Neural cell (in vitro differentiated cells): ENCODE data around the gene WDR44.

Experiments used
- RAD21 ChIP-seq: fragments of 450-650 bp; conservative IDR thresholded peaks from 2 replicates; pipeline ENCODE4 v1.6.1; 2014; ENCODE audit warnings: antibody characterized with exemption, mild to moderate bottlenecking, moderate library complexity
- SMC3 ChIP-seq: fragments of 450-650 bp; conservative IDR thresholded peaks from 2 replicates; pipeline ENCODE4 v1.6.1; 2014; ENCODE audit warnings: antibody characterized with exemption, mild to moderate bottlenecking, moderate library complexity; ENCODE audit not compliant: poor library complexity
- TF ChIP-seq, protein P1 (sequence below): fragments of 450-650 bp; IDR thresholded peaks from 2 replicates; pipeline ENCODE4 v1.5.1; 2014; ENCODE audit warnings: antibody characterized with exemption, mild to moderate bottlenecking, moderate library complexity; ENCODE audit not compliant: poor library complexity, severe bottlenecking

DNA sequence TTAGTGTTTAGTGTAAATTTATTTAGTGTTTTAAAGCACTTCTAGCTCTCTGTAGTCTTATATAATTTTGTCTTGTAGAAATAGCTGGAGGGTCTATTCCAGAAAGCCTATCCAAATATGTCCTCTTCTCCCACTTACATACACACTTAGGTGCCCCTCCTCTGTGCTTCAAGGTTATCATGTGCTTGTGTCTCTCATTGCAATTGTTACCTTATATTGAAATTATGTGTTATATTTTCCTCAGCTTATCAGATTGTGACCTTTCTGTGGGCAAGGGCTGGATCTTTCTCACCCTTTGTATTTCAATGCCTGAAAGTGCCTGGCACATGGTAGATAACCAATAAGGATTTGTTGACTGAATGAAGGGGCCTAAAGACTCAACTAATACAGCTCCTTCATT, 18.4 kb downstream of the WDR44 start:
- no peak for TF ChIP-seq SMC3
- TF ChIP-seq, protein P1, sequence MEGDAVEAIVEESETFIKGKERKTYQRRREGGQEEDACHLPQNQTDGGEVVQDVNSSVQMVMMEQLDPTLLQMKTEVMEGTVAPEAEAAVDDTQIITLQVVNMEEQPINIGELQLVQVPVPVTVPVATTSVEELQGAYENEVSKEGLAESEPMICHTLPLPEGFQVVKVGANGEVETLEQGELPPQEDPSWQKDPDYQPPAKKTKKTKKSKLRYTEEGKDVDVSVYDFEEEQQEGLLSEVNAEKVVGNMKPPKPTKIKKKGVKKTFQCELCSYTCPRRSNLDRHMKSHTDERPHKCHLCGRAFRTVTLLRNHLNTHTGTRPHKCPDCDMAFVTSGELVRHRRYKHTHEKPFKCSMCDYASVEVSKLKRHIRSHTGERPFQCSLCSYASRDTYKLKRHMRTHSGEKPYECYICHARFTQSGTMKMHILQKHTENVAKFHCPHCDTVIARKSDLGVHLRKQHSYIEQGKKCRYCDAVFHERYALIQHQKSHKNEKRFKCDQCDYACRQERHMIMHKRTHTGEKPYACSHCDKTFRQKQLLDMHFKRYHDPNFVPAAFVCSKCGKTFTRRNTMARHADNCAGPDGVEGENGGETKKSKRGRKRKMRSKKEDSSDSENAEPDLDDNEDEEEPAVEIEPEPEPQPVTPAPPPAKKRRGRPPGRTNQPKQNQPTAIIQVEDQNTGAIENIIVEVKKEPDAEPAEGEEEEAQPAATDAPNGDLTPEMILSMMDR, result no peak
- no peak for TF ChIP-seq RAD21
